Activated CD4-positive, alpha-beta T cell treated with anti-CD3 and anti-CD28 coated beads, Interleukin-2, amount 10 ng/mL, durations not matched to agents 7 days and 5 days (primary cell): ENCODE results near the gene TRIM27. TPM values are rescaled to one million over a fixed set of nuclear protein-coding genes. Genes with fewer than 3 reads are reported as not detected.
A peak's percentile ranks its signal among the peaks of the same experiment; 100 is the strongest.
"Not testable (repeated sequence)": the region's sequence is repeated elsewhere in the genome, so short reads cannot be mapped to it uniquely, and the experiment has no call there.

Source experiments
- CTCF ChIA-PET: fragments of 350-600 bp; sonication (Branson Sonifier 250); formaldehyde crosslinking; loops from one replicate; lab custom pipeline; 2021; ENCODE audit warnings: antibody characterized with exemption; lab: Charles Lee
- POLR2A ChIA-PET: fragments of 350-600 bp; sonication (Branson Sonifier 250); formaldehyde crosslinking; loops from one replicate; lab custom pipeline; 2021; ENCODE audit warnings: antibody characterized with exemption; lab: Charles Lee
- DNase-seq: peaks from one replicate; pipeline ENCODE4 v3.0.0-alpha.2; 2020
- H3K27ac Mint-ChIP-seq: one replicate; pipeline ENCODE4 v1.8.0; 2021; ENCODE audit warnings: mild to moderate bottlenecking, moderate library complexity, mixed read lengths
- H3K27me3 Mint-ChIP-seq: one replicate; pipeline ENCODE4 v1.8.0; 2021; ENCODE audit warnings: mixed read lengths
- H3K36me3 Mint-ChIP-seq: one replicate; pipeline ENCODE4 v1.8.0; 2021; ENCODE audit warnings: low read depth, mixed read lengths
- H3K4me1 Mint-ChIP-seq: one replicate; pipeline ENCODE4 v1.8.0; 2021; ENCODE audit warnings: mixed read lengths
- H3K4me3 Mint-ChIP-seq: one replicate; pipeline ENCODE4 v1.8.0; 2021; ENCODE audit warnings: mild to moderate bottlenecking, moderate library complexity, mixed read lengths
- H3K9me3 Mint-ChIP-seq: one replicate; pipeline ENCODE4 v1.8.0; 2021; ENCODE audit warnings: mixed read lengths
- total RNA-seq, 2 experiments: library from RNA; stranded (reverse); gene quantifications; one replicate each; pipeline ENCODE4 v1.2.3, GENCODE V29; 2021

TRIM27 gene
- total RNA-seq, 2 experiments from 2014 or later = 63.1 to 66.6 TPM

DNA sequence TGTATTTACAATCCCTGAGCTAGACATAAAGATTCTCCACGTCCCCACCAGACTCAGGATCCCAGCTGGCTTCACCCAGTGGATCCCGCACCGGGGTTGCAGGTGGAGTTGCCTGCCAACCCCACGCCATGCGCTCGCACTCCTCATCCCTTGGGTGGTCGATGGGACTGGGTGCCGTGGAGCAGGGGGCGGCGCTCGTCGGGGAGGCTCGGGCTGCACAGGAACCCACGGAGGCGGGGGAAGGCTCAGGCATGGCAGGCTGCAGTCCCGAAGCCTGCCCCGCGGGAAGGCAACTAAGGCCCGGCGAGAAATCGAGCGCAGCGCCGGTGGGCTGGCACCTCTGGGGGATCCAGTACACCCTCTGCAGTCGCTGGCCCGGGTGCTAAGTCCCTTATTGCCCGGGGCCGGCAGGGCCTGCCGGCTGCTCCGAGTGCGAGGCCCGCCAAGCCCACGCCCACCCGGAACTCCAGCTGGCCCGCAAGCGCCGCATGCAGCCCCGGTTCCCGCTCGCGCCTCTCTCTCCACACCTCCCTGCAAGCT is 25.9 kb upstream of the TRIM27 start:
- H3K27ac Mint-ChIP-seq = not testable (repeated sequence)

DNA sequence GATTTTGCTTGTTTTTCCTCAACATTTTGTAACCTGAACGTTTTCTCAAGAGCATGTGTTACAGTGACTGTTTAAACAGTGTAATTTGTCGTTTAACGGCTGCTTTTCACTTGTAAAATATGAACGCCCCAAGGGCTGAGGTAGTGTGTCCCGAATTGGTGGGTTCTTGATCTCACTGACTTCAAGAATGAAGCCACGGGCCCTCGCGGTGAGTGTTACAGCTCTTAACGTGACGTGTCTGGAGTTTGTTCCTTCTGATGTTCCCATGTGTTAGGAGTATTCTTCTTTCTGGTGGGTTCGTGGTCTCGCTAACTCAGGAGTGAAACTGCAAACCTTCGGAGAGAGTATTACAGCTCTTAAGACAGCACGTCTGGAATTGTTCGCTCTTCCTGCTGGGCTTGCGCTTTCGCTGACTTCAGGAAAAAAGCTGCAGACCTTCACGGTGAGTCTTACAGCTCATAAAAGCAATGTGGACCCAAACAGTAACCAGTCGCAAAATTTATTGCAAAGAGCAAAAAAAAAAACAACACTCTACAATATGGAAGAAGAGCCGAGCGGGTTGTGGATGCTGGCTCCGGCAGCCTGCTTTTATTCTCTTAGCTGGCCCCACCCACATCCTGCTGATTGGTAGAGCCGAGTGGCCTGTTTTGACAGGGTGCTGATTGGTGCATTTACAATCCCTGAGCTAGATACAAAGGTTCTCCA is 25.1 kb upstream of the TRIM27 start:
- H3K4me3 Mint-ChIP-seq = no peak overlapping the region
- H3K9me3 Mint-ChIP-seq = no peaks in the 10 kb centered on the region
- H3K36me3 Mint-ChIP-seq = no peaks in the 10 kb centered on the region
- H3K27me3 Mint-ChIP-seq = peaks cover 6% of the 10 kb centered on the region
- POLR2A ChIA-PET = no interaction called here
- peaks cover 24% of the 10 kb centered on the region for H3K4me1 Mint-ChIP-seq
- CTCF ChIA-PET = no interaction called here
- no peak for DNase-seq
- no peak overlapping the region for H3K27ac Mint-ChIP-seq

More for the DNA sequence above, 25.9 kb upstream of the TRIM27 start:
- H3K27me3 Mint-ChIP-seq, CTCF ChIA-PET, H3K9me3 Mint-ChIP-seq, H3K36me3 Mint-ChIP-seq, DNase-seq, POLR2A ChIA-PET, H3K4me3 Mint-ChIP-seq: not testable (repeated sequence)
- H3K4me1 Mint-ChIP-seq = peaks cover 22% of the 10 kb centered on the region

DNA sequence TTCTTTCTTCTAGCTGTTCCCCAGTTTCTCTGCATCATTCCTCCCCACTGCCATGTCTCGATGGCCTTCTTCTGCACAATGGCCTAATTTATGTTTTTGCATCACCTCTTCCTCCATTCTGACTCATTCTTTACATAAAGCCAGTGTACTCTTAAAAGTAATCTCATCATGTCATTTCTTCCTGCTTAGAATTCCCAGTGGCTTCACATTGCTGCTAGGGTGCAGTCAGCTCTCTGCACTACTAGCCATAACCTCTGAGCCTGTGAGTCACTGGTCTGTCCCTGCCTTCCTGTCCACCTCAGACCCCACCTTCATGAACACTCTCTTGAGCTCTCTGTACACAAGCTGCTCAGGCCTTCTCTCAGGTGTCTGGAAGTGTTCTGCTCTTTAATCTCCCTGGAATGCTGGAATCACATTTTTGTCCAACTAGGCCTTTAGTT is 24.1 kb upstream of the TRIM27 start:
- Mint-ChIP-seq H3K27ac (no peak overlapping the region), H3K4me3 (no peak overlapping the region), H3K4me1 (peaks cover 25% of the 10 kb centered on the region), H3K9me3 (no peaks in the 10 kb centered on the region), H3K36me3 (no peaks in the 10 kb centered on the region), H3K27me3 (peaks cover 5% of the 10 kb centered on the region)
- no peak for DNase-seq
- POLR2A ChIA-PET = interaction anchor here (0.9 kb wide), 1 partner anchor 82 kb away, joined by 4 read pairs; no protein-coding TSS in a partner anchor
- CTCF ChIA-PET = no interaction called here

DNA sequence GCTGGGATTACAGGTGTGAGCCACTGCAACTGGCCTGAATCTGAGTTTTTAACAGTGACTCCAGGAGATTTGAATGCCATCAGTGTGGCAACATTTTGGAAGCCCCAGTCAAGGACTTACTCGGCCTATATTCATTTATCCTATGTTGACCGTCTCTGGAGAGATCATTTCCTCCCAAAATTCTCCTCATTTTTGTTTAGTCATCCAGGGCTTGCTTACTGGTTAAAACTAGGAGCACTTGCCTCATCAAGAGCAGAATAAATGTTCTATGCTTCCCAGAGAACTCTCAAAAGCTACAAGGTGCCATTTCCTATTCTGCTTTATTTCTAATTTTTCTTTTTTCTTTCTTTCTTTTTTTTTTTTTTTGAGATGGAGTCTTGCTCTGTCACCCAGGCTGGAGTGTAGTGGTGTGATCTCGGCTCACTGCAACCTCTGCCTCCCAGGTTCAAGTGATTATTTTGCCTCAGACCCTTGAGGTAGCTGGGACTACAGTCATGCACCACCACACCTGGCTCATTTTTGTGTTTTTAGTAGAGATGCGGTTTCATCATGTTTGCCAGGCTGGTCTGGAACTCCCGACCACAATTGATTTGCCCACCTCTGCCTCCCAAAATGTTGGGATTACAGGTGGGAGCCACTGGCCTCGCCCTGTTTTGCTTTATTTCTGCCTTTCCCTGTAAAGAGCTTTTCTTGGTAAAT is 23.4 kb upstream of the TRIM27 start:
- POLR2A ChIA-PET = interaction anchor here (0.9 kb wide), 1 partner anchor 81 kb away, joined by 4 read pairs; no protein-coding TSS in a partner anchor
- no peak overlapping the region for H3K27ac Mint-ChIP-seq
- CTCF ChIA-PET = no interaction called here

GRCh38 chr6:28945349-28945748 is 21.6 kb upstream of the TRIM27 start:
- Mint-ChIP-seq H3K36me3 (no peaks in the 10 kb centered on the region), H3K27me3 (peaks cover 4% of the 10 kb centered on the region), H3K4me3 (no peak overlapping the region), H3K27ac (no peak overlapping the region), H3K9me3 (no peaks in the 10 kb centered on the region), H3K4me1 (peaks cover 45% of the 10 kb centered on the region)
- no peak for DNase-seq
- ChIA-PET CTCF (interaction anchor here (0.8 kb wide), 1 partner anchor 71 kb away, joined by 3 read pairs; no protein-coding TSS in a partner anchor), POLR2A (no interaction called here)

More for the DNA sequence above, 23.4 kb upstream of the TRIM27 start:
- Mint-ChIP-seq H3K4me1 (peaks cover 29% of the 10 kb centered on the region), H3K36me3 (no peaks in the 10 kb centered on the region), H3K27me3 (peaks cover 4% of the 10 kb centered on the region), H3K4me3 (no peak overlapping the region), H3K9me3 (no peaks in the 10 kb centered on the region)
- no peak for DNase-seq

- peak; percentile 69 for DNase-seq
- CTCF ChIA-PET = no interaction called here
- H3K27ac Mint-ChIP-seq = peak overlapping the region; percentile 93
- POLR2A ChIA-PET = no interaction called here
- peaks cover 51% of the 10 kb centered on the region for H3K4me1 Mint-ChIP-seq
- H3K36me3 Mint-ChIP-seq = no peaks in the 10 kb centered on the region
- no peaks in the 10 kb centered on the region for H3K9me3 Mint-ChIP-seq
- H3K4me3 Mint-ChIP-seq = peak overlapping the region; percentile 79
- H3K27me3 Mint-ChIP-seq = peaks cover 4% of the 10 kb centered on the region
Observed at GRCh38 chr6:28944412-28944865, 20.7 kb upstream of the TRIM27 start.

- peak; percentile 65 for DNase-seq
- peak overlapping the region; percentile 79 for H3K4me3 Mint-ChIP-seq
- peaks cover 4% of the 10 kb centered on the region for H3K27me3 Mint-ChIP-seq
- POLR2A ChIA-PET = no interaction called here
- H3K9me3 Mint-ChIP-seq = no peaks in the 10 kb centered on the region
- H3K36me3 Mint-ChIP-seq = no peaks in the 10 kb centered on the region
- H3K4me1 Mint-ChIP-seq = peaks cover 53% of the 10 kb centered on the region
- CTCF ChIA-PET = interaction anchor here (0.6 to 0.7 kb wide), 3 partner anchors 15 to 987 kb away, joined by 3 to 4 read pairs (median 3); partner anchors contain the start of gene OR2B6
- H3K27ac Mint-ChIP-seq = peak overlapping the region; percentile 93
Observed at GRCh38 chr6:28943557-28944411, 20.0 kb upstream of the TRIM27 start.

DNA sequence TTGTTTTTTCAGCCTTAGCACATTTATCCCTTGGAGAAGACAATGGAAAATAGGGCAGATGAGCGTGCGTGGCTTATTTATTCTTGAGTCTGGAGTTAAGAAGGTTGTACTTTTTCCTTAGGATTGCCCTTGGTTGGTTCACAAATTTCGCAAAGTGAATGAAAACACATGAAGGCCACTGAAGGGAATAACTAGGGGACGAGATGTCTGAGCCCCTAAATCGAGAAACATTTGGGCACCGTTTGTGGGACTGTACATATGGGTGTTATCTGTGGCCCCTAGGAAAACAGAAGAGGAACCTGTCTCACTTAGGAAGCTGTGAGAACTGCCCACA is 19.4 kb upstream of the TRIM27 start:
- Mint-ChIP-seq H3K4me3 (peak overlapping the region; percentile 79), H3K9me3 (no peaks in the 10 kb centered on the region), H3K27me3 (peaks cover 4% of the 10 kb centered on the region), H3K4me1 (peaks cover 53% of the 10 kb centered on the region), H3K36me3 (no peaks in the 10 kb centered on the region), H3K27ac (peak overlapping the region; percentile 93)
- DNase-seq = no peak
- POLR2A ChIA-PET = no interaction called here
- CTCF ChIA-PET = interaction anchor here (0.6 to 0.7 kb wide), 3 partner anchors 15 to 986 kb away, joined by 3 to 4 read pairs (median 3); partner anchors contain the start of gene OR2B6

DNA sequence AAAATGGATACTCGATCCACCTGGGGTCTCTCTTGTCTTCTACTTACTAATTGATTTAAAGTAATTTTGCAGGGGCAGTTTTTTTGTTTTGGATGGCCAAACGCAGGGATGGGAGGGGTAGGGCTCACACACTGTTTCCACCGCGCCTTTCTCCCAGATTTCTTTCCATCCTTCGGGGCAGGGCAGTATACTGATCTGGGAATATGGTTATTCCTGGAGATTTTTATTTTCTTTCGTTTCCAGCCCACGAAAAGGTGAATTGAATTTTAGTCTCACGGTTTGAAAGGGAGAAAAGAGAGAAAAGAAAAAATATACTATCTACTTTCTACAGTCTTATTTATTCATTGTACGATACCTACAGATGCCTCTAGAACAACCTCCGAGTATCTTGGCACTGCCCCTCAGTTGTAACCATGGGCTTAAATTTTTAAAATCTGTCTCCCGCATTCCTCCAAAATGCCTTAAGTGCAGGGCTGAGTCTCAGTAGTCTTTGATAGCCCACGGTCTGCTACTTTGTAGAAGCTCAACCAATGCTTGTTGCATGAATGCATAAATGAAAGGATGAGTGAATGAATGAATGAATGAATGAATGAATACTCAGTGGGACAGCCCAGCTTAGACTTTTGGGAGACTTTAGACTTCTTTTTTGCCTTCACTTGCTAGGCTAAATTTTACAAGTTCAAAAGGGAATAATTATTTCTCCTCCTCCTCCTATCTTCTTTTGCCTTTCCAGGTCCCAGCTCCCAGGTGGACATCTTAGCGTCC is 18.1 kb upstream of the TRIM27 start:
- Mint-ChIP-seq H3K27me3 (peaks cover 4% of the 10 kb centered on the region), H3K27ac (peak overlapping the region; percentile 96), H3K9me3 (no peaks in the 10 kb centered on the region), H3K4me1 (peaks cover 56% of the 10 kb centered on the region), H3K36me3 (no peaks in the 10 kb centered on the region), H3K4me3 (peak overlapping the region; percentile 84)
- POLR2A ChIA-PET = interaction anchor here (1.4 kb wide), 1 partner anchor 18 kb away, joined by 3 read pairs; no protein-coding TSS in a partner anchor
- CTCF ChIA-PET = interaction anchor here (0.5 to 1.1 kb wide), 2 partner anchors 104 to 1023 kb away, joined by 3 read pairs; no protein-coding TSS in a partner anchor
- no peak for DNase-seq

- no peaks in the 10 kb centered on the region for H3K9me3 Mint-ChIP-seq
- CTCF ChIA-PET = interaction anchor here (1.2 to 2.0 kb wide), 3 partner anchors 75 to 103 kb away, joined by 3 to 7 read pairs (median 4); no protein-coding TSS in a partner anchor
- peaks cover 58% of the 10 kb centered on the region for H3K4me1 Mint-ChIP-seq
- POLR2A ChIA-PET = interaction anchor here (0.6 to 1.4 kb wide), 2 partner anchors 17 to 103 kb away, joined by 3 to 4 read pairs; no protein-coding TSS in a partner anchor
- peak overlapping the region; percentile 96 for H3K27ac Mint-ChIP-seq
- peak; percentile 83 for DNase-seq
- H3K4me3 Mint-ChIP-seq = peak overlapping the region; percentile 84
- no peaks in the 10 kb centered on the region for H3K36me3 Mint-ChIP-seq
- peaks cover 4% of the 10 kb centered on the region for H3K27me3 Mint-ChIP-seq
Observed at GRCh38 chr6:28940858-28941683, 17.3 kb upstream of the TRIM27 start.
